Neuronal stem cell (in vitro differentiated cells): ENCODE data around the gene SLC2A10.

Experiments
- DNase-seq: peaks from one replicate; pipeline ENCODE4 v3.0.0-alpha.2; 2013; ENCODE audit warnings: low spot score
- H2AFZ ChIP-seq: one replicate; pipeline ENCODE4 v1.6.1; 2013; ENCODE audit warnings: mild to moderate bottlenecking, low read length, inconsistent platforms
- H2AK5ac ChIP-seq: 2 replicates; pipeline ENCODE4 v1.6.1; 2013; ENCODE audit warnings: low read depth, mild to moderate bottlenecking, inconsistent platforms, low read length, moderate library complexity, mixed read lengths
- H2BK120ac ChIP-seq: 2 replicates; pipeline ENCODE4 v1.6.1; 2013; ENCODE audit warnings: low read depth, mild to moderate bottlenecking, inconsistent platforms, low read length, moderate library complexity, mixed read lengths
- H2BK12ac ChIP-seq: one replicate; pipeline ENCODE4 v1.6.1; 2013; ENCODE audit warnings: low read length, inconsistent platforms
- H2BK15ac ChIP-seq: 2 replicates; pipeline ENCODE4 v1.6.1; 2013; ENCODE audit warnings: mild to moderate bottlenecking, low read length, inconsistent platforms, mixed read lengths
- H2BK5ac ChIP-seq: one replicate; pipeline ENCODE4 v1.6.1; 2013; ENCODE audit warnings: inconsistent platforms, mild to moderate bottlenecking, low read length, moderate library complexity
- H3K14ac ChIP-seq: one replicate; pipeline ENCODE4 v1.6.1; 2013; ENCODE audit warnings: low read length, inconsistent platforms
- H3K18ac ChIP-seq: 2 replicates; pipeline ENCODE4 v1.6.1; 2013; ENCODE audit warnings: low read length, inconsistent platforms
- H3K23ac ChIP-seq: 2 replicates; pipeline ENCODE4 v1.6.1; 2013; ENCODE audit warnings: low read depth, mild to moderate bottlenecking, mixed read lengths, low read length, inconsistent platforms; ENCODE audit not compliant: poor library complexity
- H3K27ac ChIP-seq: replicated peaks from 3 replicates; pipeline ENCODE4 v1.5.1; 2013; ENCODE audit warnings: low read length, inconsistent platforms
- H3K27me3 ChIP-seq, 3 experiments: 2 replicates each; pipeline ENCODE4 v1.6.1; 2013; ENCODE audit warnings: low read length in 3 of 3, mild to moderate bottlenecking in 2 of 3, inconsistent platforms in 1 of 3, low read depth in 1 of 3, mixed read lengths in 1 of 3, moderate library complexity in 1 of 3; ENCODE audit not compliant: control insufficient read depth in 3 of 3, insufficient read depth in 3 of 3
- H3K36me3 ChIP-seq, 2 donors: replicated peaks in 1 of 2; 2 replicates each; pipeline ENCODE4 v1.6.1; 2013; ENCODE audit warnings: low read length in 2 of 2; ENCODE audit not compliant: control insufficient read depth in 2 of 2, insufficient read depth in 2 of 2
- H3K4ac ChIP-seq: 2 replicates; pipeline ENCODE4 v1.6.1; 2013; ENCODE audit warnings: inconsistent platforms, mild to moderate bottlenecking, low read length, moderate library complexity
- H3K4me1 ChIP-seq, 2 donors: 1 replicate in 1 of 2; 2 replicates in 1 of 2; pipeline ENCODE4 v1.6.1; 2013; ENCODE audit warnings: low read length in 2 of 2, low read depth in 1 of 2; ENCODE audit not compliant: control insufficient read depth in 2 of 2, insufficient read depth in 1 of 2
- H3K4me2 ChIP-seq: one replicate; pipeline ENCODE4 v1.6.1; 2013; ENCODE audit warnings: mild to moderate bottlenecking, low read length, inconsistent platforms; ENCODE audit not compliant: insufficient read depth, poor library complexity, severe bottlenecking
- H3K4me3 ChIP-seq, 2 donors: 2 replicates each; pipeline ENCODE4 v1.5.1; 2013; ENCODE audit warnings: low read length in 2 of 2, mild to moderate bottlenecking in 2 of 2, inconsistent platforms in 1 of 2, moderate library complexity in 1 of 2
- H3K79me1 ChIP-seq: one replicate; pipeline ENCODE4 v1.6.1; 2013; ENCODE audit warnings: low read depth, mild to moderate bottlenecking, inconsistent platforms, low read length, moderate library complexity
- H3K9ac ChIP-seq: one replicate; pipeline ENCODE4 v1.6.1; 2013; ENCODE audit warnings: mild to moderate bottlenecking, low read depth, low read length, inconsistent platforms; ENCODE audit not compliant: poor library complexity
- H3K9me3 ChIP-seq, 2 donors: replicated peaks in 1 of 2; 2 replicates each; pipeline versions ENCODE3 to v1.6.1; 2013; ENCODE audit warnings: low read length in 2 of 2, mild to moderate bottlenecking in 2 of 2, inconsistent platforms in 1 of 2, low read depth in 1 of 2, mixed read lengths in 1 of 2, moderate library complexity in 1 of 2; ENCODE audit not compliant: control insufficient read depth in 2 of 2, insufficient read depth in 1 of 2
- H4K8ac ChIP-seq: one replicate; pipeline ENCODE4 v1.6.1; 2013; ENCODE audit warnings: low read depth, mild to moderate bottlenecking, inconsistent platforms, low read length, moderate library complexity
- H4K91ac ChIP-seq: one replicate; pipeline ENCODE4 v1.6.1; 2013; ENCODE audit warnings: low read length, low read depth, mild to moderate bottlenecking, inconsistent platforms; ENCODE audit not compliant: poor library complexity
- WGBS, 2 donors: extraction: QIAGEN DNeasy Blood & Tissue Kit; methylation state at CpG; one replicate each; pipeline ENCODE4 v1.1.7; 2013; ENCODE audit warnings: missing lambda C conversion rate in 2 of 2, mixed read lengths in 1 of 2; ENCODE audit not compliant: insufficient read length in 2 of 2, insufficient replicate concordance in 1 of 2; ENCODE audit errors: extremely low coverage in 2 of 2; 5-methylcytosine and 5-hydroxymethylcytosine counted together

Gene SLC2A10

GRCh38 chr20:46739431-46740213 lies 30.2 kb downstream of the SLC2A10 start:
- no peak overlapping the region for H3K27ac ChIP-seq
- H3K36me3 ChIP-seq: no peaks in the 10 kb centered on the region
- no peaks in the 10 kb centered on the region for H3K9me3 ChIP-seq
- DNase-seq: no peak
- H3K27me3 ChIP-seq: peaks cover 0 to 19% (median 0%) of the 10 kb centered on the region in 3 experiments
- H3K4me1 ChIP-seq: peaks cover 0 to 6% of the 10 kb centered on the region in 2 donors
- H3K18ac ChIP-seq: no peak overlapping the region
- H3K23ac ChIP-seq: no peak overlapping the region
- H3K4ac ChIP-seq: no peak overlapping the region
- peak overlapping the region; percentile 18 for H2AFZ ChIP-seq
- no peaks in the 10 kb centered on the region for H3K79me1 ChIP-seq
- no peak overlapping the region for H2BK120ac ChIP-seq
- H2BK5ac ChIP-seq: no peak overlapping the region
- H3K14ac ChIP-seq: no peak overlapping the region
- no peak overlapping the region for H4K91ac ChIP-seq
- no peak overlapping the region for H2AK5ac ChIP-seq
- no peak overlapping the region for H2BK15ac ChIP-seq
- H4K8ac ChIP-seq: no peak overlapping the region
- H2BK12ac ChIP-seq: no peak overlapping the region
- no peak overlapping the region for H3K4me3 ChIP-seq
- no peak overlapping the region for H3K4me2 ChIP-seq
- no peak overlapping the region for H3K9ac ChIP-seq
- WGBS, 2 donors: no CpG with 5 or more reads among the region's 4 CpGs

- Histone ChIP-seq H3K4me3 (no peak overlapping the region), H4K8ac (no peak overlapping the region), H3K27me3 (peaks cover 0 to 19% (median 0%) of the 10 kb centered on the region in 3 experiments), H3K14ac (no peak overlapping the region), H3K23ac (no peak overlapping the region), H2BK15ac (no peak overlapping the region), H2AK5ac (no peak overlapping the region), H3K27ac (no peak overlapping the region), H3K9ac (no peak overlapping the region), H3K36me3 (no peaks in the 10 kb centered on the region), H3K9me3 (no peaks in the 10 kb centered on the region), H2AFZ (peak overlapping the region; percentile 18), H3K18ac (no peak overlapping the region), H3K4me1 (peaks cover 0 to 6% of the 10 kb centered on the region in 2 donors), H3K79me1 (no peaks in the 10 kb centered on the region), H2BK5ac (no peak overlapping the region), H3K4ac (no peak overlapping the region), H3K4me2 (no peak overlapping the region), H4K91ac (no peak overlapping the region), H2BK12ac (no peak overlapping the region), H2BK120ac (no peak overlapping the region)
- WGBS, 2 donors: no CpG with 5 or more reads among the region's 3 CpGs
- DNase-seq: no peak
Measured at GRCh38 chr20:46740214-46740609, 30.8 kb downstream of the SLC2A10 start.

- DNase-seq: no peak
- H3K23ac ChIP-seq: no peak overlapping the region
- no peak overlapping the region for H3K4me2 ChIP-seq
- H3K4me3 ChIP-seq: no peak overlapping the region
- no peak overlapping the region for H2BK5ac ChIP-seq
- no peak overlapping the region for H2AFZ ChIP-seq
- no peak overlapping the region for H3K9ac ChIP-seq
- WGBS, 2 donors: no CpG with 5 or more reads among the region's 8 CpGs
- no peak overlapping the region for H3K4ac ChIP-seq
- no peaks in the 10 kb centered on the region for H3K9me3 ChIP-seq
- no peak overlapping the region for H2BK120ac ChIP-seq
- H3K27me3 ChIP-seq: peaks cover 0 to 28% (median 0%) of the 10 kb centered on the region in 3 experiments
- H4K91ac ChIP-seq: no peak overlapping the region
- H3K4me1 ChIP-seq: peaks cover 0 to 6% of the 10 kb centered on the region in 2 donors
- H4K8ac ChIP-seq: no peak overlapping the region
- no peaks in the 10 kb centered on the region for H3K79me1 ChIP-seq
- H3K14ac ChIP-seq: no peak overlapping the region
- H2BK12ac ChIP-seq: no peak overlapping the region
- H2AK5ac ChIP-seq: no peak overlapping the region
- no peak overlapping the region for H2BK15ac ChIP-seq
- no peaks in the 10 kb centered on the region for H3K36me3 ChIP-seq
- no peak overlapping the region for H3K27ac ChIP-seq
- no peak overlapping the region for H3K18ac ChIP-seq
Measured at GRCh38 chr20:46741924-46742668, 32.6 kb downstream of the SLC2A10 start.

GRCh38 chr20:46742669-46743045 lies 33.2 kb downstream of the SLC2A10 start:
- no peak overlapping the region for H3K9ac ChIP-seq
- H2BK12ac ChIP-seq: no peak overlapping the region
- H2BK120ac ChIP-seq: no peak overlapping the region
- no peak overlapping the region for H3K4ac ChIP-seq
- DNase-seq: no peak
- H3K18ac ChIP-seq: no peak overlapping the region
- no peak overlapping the region for H4K91ac ChIP-seq
- no peak overlapping the region for H4K8ac ChIP-seq
- no peak overlapping the region for H3K23ac ChIP-seq
- H2AFZ ChIP-seq: peak overlapping the region; percentile 24
- peaks cover 0 to 30% (median 0%) of the 10 kb centered on the region in 3 experiments for H3K27me3 ChIP-seq
- H3K4me2 ChIP-seq: no peak overlapping the region
- no peaks in the 10 kb centered on the region for H3K79me1 ChIP-seq
- no peak overlapping the region for H3K14ac ChIP-seq
- no peak overlapping the region for H2BK15ac ChIP-seq
- no peaks in the 10 kb centered on the region for H3K36me3 ChIP-seq
- WGBS, 2 donors: no CpG with 5 or more reads among the region's 5 CpGs
- H3K4me3 ChIP-seq: no peak overlapping the region
- H3K4me1 ChIP-seq: peaks cover 0 to 6% of the 10 kb centered on the region in 2 donors
- H2AK5ac ChIP-seq: no peak overlapping the region
- no peaks in the 10 kb centered on the region for H3K9me3 ChIP-seq
- H3K27ac ChIP-seq: no peak overlapping the region
- H2BK5ac ChIP-seq: no peak overlapping the region
